Activated CD4-positive, alpha-beta T cell treated with anti-CD3 and anti-CD28 coated beads, Interleukin-2, amount 50 U/mL, for 1 hour (primary cell): Measurements from ENCODE around the gene PPME1.

Experiments used
- DNase-seq: peaks from one replicate; pipeline ENCODE4 v3.0.0-alpha.2; 2020

PPME1 gene

GRCh38 chr11:74162681-74163467, 8.2 kb upstream of the PPME1 start:
- DNase-seq, result no peak

- no peak for DNase-seq
These were observed 2.3 kb upstream of the PPME1 start for GRCh38 chr11:74168838-74169237.

- no peak for DNase-seq
These were observed 1.2 kb upstream of the PPME1 start for GRCh38 chr11:74169738-74170458.

DNA sequence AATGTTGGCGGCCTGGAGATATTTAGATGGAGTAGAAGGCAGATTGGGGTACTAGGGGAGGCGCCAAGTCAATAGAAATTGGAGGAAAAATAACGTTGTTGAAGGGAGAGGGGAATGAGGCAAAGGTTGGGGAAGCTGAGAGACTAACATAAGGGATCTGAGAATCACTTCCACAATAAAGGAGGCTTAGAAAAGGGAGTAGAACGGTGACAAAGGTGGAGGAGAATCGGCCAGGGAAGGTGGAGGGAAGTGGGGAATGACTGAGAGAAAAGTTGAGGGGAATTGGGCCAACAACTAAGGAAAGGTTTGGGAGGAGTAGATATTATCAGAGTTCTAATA, 510 bp downstream of the PPME1 start:
- DNase-seq, result no peak

GRCh38 chr11:74171997-74172396, 908 bp downstream of the PPME1 start:
- DNase-seq, result no peak

GRCh38 chr11:74175920-74176319, 4.8 kb downstream of the PPME1 start:
- no peak for DNase-seq

GRCh38 chr11:74179234-74180052, 8.4 kb downstream of the PPME1 start:
- no peak for DNase-seq

DNA sequence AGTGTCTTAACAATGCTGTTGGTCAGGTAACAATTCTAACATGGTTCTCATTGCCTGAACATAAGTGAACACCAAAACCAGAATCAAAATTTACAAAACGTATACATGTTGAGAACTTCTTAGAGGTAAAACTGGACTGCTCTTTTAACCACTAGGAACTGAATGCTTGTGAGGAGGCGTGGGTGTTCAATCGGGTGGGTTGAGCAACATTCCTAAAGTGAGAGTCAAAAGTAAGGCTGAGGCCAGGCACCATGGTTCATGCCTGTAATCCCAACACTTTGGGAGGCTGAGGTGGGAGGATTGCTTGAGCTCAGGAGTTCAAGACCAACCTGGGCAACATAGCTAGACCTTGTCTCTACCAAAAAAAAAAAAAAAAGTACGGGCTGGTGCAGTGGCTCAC, 11.5 kb downstream of the PPME1 start:
- no peak for DNase-seq

- no peak for DNase-seq
These were observed 14.2 kb downstream of the PPME1 start for GRCh38 chr11:74185285-74185684.

DNA sequence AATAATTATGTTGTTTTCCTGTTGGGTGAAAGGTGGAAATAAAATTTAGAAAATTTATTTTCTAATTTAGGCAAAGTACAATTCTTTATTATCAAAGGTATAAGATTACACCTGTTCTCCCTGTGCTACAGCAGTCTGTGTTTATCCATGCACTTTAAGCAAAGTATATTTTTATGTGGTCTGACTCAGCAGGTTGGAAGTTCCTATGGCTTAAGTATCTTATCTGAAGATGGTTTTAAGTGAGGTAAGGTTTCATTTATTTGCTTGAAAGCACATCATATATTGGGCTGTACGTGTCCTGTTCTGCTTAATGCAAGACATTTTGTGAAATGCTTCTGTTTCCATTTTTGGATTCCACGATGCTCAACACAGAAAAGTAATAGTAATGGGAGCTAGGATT, 14.6 kb downstream of the PPME1 start:
- no peak for DNase-seq

- no peak for DNase-seq
These were observed 24.7 kb downstream of the PPME1 start for GRCh38 chr11:74195828-74196227.

DNA sequence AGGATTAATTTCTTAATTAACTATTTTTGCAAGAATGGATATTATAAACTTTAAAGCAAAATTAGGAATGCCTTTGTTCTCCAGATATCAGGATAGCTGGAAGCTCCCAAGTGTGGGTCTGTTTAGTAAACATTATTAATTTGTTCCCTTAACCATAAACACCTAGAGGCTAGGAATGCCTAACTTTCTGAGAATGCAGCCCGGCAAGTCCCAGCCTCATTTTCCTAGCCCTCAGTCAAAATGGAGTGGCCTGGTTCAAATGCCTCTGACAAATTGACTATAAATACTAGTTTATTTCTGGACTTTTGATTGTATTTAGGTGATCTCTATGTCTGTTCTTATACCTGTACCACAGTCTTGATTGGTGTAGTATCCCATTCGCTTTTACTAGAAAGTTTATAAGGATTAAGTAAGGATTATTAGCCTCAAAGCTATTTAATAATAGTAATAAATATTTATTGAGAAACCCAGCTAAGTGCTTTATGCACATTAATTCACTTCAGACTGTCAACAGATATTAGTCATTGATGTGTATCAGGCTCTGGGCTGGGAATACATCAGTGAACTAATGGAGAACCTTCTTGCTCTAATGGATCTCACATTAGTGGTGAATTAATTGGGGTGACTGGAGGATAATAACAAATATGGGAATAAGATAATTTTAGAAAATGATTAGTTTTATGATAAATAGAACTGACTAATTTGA, 25.8 kb downstream of the PPME1 start:
- no peak for DNase-seq

DNA sequence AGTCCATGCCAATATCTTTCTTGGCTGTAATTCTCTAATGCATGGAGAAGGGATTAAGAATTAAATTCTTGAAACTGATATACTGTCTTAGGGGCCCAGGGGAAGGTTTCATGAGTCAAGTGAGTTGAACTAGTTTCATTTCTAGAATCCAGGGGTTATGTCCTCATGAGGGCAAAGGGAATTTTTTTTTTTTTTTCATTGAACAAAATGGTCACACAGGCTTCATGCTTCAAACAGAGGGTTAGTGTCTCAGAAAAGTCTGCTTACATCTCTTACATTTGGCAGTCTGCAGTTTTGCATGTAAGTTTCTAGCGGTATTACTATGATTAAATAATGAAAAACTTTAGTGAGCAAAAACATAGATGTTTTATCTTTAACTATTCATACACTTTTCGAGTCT, 32.9 kb downstream of the PPME1 start:
- DNase-seq, result no peak

- DNase-seq, result no peak
These were observed 33.6 kb downstream of the PPME1 start for GRCh38 chr11:74204701-74205100.

GRCh38 chr11:74205181-74205580, 34.1 kb downstream of the PPME1 start:
- no peak for DNase-seq

GRCh38 chr11:74206746-74207145, 35.7 kb downstream of the PPME1 start:
- no peak for DNase-seq

DNA sequence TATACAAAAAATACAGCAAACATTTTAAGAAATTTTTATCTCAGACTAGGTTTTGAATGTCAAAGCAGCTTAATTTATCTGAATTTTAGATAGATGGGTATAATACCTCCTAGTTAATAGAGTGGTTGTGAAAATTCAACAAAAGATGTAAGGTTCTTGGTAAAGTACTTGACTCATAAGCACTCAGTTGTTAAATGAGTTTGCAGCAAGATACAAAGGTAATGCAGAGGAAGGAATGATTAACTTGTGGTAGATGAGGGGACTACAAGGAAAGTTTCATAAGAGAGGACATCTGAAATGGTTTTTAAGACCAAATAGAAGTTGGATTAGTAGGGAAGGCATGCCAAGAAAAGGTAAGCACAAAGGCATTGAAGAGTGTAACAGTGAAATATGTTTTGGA, 37.4 kb downstream of the PPME1 start:
- no peak for DNase-seq

DNA sequence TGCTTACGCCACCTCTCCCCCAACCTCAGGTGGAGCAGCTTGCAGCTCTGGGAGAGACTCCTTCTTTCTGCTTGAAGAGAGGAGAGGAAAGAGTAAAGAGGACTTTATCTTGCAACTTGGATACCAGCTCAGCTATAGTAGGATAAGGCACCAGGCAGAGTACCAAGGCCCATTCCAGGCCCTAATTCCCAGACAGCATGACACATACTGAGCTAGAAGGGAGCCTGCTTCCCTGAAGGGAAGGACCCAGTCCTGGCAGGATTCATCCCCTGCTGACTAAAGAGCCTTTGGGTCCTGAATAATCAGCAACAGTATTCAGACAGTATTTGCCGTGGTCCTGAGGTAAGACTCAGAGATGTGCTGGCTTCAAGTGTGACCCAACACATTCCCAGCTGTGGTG, 41.4 kb downstream of the PPME1 start:
- no peak for DNase-seq

DNA sequence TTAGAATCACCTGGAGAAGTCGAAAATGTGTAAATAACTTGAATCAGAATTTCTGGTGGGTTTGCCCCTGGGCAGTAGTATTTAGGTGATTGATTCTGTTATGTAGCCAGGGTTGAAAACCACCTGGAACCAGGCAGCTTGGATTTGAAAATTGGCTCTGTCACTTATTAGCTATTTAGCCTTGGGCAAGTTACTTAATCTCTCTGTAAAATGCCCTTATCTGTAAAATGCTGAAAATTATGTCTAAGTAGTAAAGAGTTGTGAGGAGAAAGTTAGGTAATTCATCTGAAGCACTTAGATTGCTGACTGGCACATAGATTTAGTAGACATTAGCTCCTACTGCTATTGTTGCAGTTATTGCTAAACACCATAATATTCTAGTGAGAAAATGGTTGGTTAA, 49.3 kb downstream of the PPME1 start:
- DNase-seq, result no peak

DNA sequence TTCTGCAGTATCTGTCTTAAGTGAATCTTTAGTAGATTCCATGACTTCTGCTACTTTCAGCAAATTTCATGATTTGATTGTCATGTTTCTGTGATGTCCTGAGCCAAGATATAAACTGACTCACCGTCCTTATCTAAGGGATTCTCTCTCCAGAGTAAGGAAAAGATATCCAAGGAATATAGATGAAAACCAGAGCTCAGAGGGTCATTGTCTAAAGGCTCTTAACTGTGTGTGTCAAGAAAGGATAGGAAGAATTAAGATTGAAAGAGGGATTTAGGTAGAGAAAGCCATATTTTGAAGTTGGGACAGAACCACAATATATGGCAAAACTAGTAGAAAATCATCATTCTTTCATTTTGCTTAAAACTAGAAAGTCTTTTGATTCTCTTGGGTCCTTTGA, 50.7 kb downstream of the PPME1 start:
- no peak for DNase-seq

DNA sequence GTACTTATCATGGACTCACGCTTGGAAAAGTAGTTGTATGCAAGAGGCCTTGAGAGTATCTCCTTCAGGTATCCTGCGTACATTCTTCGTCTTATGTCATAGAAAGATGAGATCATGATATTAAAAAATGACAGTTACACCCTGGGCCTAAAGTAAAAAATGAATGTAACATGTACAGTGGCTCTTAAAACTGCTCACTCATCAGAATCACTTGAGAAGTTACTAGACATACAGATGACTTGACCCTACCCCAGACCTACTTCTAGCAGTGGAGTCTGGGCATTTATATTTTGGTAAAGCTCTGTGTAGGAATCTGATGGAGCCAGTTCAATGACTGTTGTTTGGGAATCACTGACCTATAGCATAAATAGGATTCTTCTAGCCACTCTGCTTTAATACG, 54.5 kb downstream of the PPME1 start:
- DNase-seq, result no peak

DNA sequence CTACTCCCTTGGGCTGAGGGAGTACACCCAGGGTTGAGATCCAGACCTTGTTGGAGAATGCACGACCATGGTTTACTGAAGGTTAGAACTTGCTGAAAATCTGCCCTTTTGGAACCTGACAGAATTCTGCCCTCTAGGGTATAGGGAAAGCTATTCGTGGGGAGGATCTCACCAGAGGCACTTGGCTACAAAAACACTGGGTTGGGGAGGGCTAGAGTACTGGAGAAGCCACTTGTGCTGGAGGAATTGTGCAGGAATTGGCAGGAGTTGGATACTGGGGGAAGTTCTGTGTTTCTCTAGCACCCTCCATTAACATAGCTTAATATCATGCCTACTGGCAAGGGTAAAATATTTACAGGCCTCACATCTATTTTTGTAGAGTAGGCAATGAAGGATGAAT, 55.8 kb downstream of the PPME1 start:
- DNase-seq, result no peak

GRCh38 chr11:74232311-74232950, 61.3 kb downstream of the PPME1 start:
- DNase-seq, result no peak
